Left ventricle myocardium inferior (tissue), 1 donor: ENCODE results near the gene SNX18. TPM values are rescaled to one million over a fixed set of nuclear protein-coding genes. Genes with fewer than 3 reads are reported as not detected.
A peak's percentile ranks its signal among the peaks of the same experiment; 100 is the strongest.

Experiments used
- DNase-seq: peaks from one replicate; pipeline ENCODE4 v3.0.0-alpha.2; 2020
- H3K27ac ChIP-seq: fragments of 200-600 bp; replicated peaks from 2 replicates; pipeline ENCODE4 v1.8.0; 2021
- H3K27me3 ChIP-seq: fragments of 200-600 bp; 2 replicates; pipeline ENCODE4 v1.8.0; 2021; ENCODE audit warnings: low read depth
- H3K36me3 ChIP-seq: fragments of 200-600 bp; 2 replicates; pipeline ENCODE4 v1.8.0; 2021
- H3K4me1 ChIP-seq: fragments of 200-600 bp; 2 replicates; pipeline ENCODE4 v1.8.0; 2021
- H3K4me3 ChIP-seq: fragments of 200-600 bp; 2 replicates; pipeline ENCODE4 v1.8.0; 2021; ENCODE audit warnings: mild to moderate bottlenecking, moderate library complexity
- H3K9me3 ChIP-seq: fragments of 200-600 bp; replicated peaks from 2 replicates; pipeline ENCODE4 v1.8.0; 2021
- CTCF ChIP-seq: fragments of 200-600 bp; IDR thresholded peaks from 2 replicates; pipeline ENCODE4 v1.8.0; 2021; ENCODE audit warnings: antibody characterized with exemption, mild to moderate bottlenecking, borderline replicate concordance
- intact Hi-C: fragments of 100-400 bp; cut with micrococcal nuclease; formaldehyde crosslinking; loops from one replicate; pipeline ENCODE4 v1.11.0; 2022
- total RNA-seq: library from RNA; stranded (reverse); fragmentation: NEBNext Ultra II Directional; extraction: Animal tissue kit (Norgen Biotek cat#: 25700); gene quantifications from one replicate; pipeline ENCODE4 v1.2.1, GENCODE V29; 2021
- donor health status: DM: no; HTN: yes; CAD: no; lungs with severe emphysema.

Gene SNX18
- total RNA-seq, 1 donor from 2014 or later = 28.7 TPM

- no peak overlapping the region for H3K4me3 ChIP-seq
- no peak for TF ChIP-seq CTCF
- H3K9me3 ChIP-seq = no peaks in the 10 kb centered on the region
- H3K4me1 ChIP-seq = peaks cover 56% of the 10 kb centered on the region
- H3K27me3 ChIP-seq = no peaks in the 10 kb centered on the region
- intact Hi-C loops = no loop called here
- DNase-seq = no peak
- H3K27ac ChIP-seq = no peak overlapping the region
- no peaks in the 10 kb centered on the region for H3K36me3 ChIP-seq
Observed at GRCh38 chr5:54544044-54544443, 26.5 kb downstream of the SNX18 start.

GRCh38 chr5:54545796-54546195 is 28.2 kb downstream of the SNX18 start:
- no peaks in the 10 kb centered on the region for H3K27me3 ChIP-seq
- H3K27ac ChIP-seq = no peak overlapping the region
- no peak for DNase-seq
- TF ChIP-seq CTCF = no peak
- intact Hi-C loops = no loop called here
- no peaks in the 10 kb centered on the region for H3K36me3 ChIP-seq
- H3K4me3 ChIP-seq = no peak overlapping the region
- H3K4me1 ChIP-seq = peaks cover 54% of the 10 kb centered on the region
- H3K9me3 ChIP-seq = no peaks in the 10 kb centered on the region

- no peak overlapping the region for H3K4me3 ChIP-seq
- no peak for TF ChIP-seq CTCF
- no peaks in the 10 kb centered on the region for H3K9me3 ChIP-seq
- H3K36me3 ChIP-seq = peaks cover 7% of the 10 kb centered on the region
- H3K27ac ChIP-seq = peak overlapping the region; percentile 33
- peaks cover 34% of the 10 kb centered on the region for H3K4me1 ChIP-seq
- no peaks in the 10 kb centered on the region for H3K27me3 ChIP-seq
- intact Hi-C loops = no loop called here
- peak; percentile 41 for DNase-seq
Observed at GRCh38 chr5:54547711-54548250, 30.2 kb downstream of the SNX18 start.

GRCh38 chr5:54548565-54548964 is 31.0 kb downstream of the SNX18 start:
- no peaks in the 10 kb centered on the region for H3K27me3 ChIP-seq
- no peak for TF ChIP-seq CTCF
- H3K4me1 ChIP-seq = peaks cover 38% of the 10 kb centered on the region
- no peaks in the 10 kb centered on the region for H3K9me3 ChIP-seq
- DNase-seq = no peak
- peak overlapping the region; percentile 33 for H3K27ac ChIP-seq
- intact Hi-C loops = no loop called here
- no peak overlapping the region for H3K4me3 ChIP-seq
- H3K36me3 ChIP-seq = peaks cover 7% of the 10 kb centered on the region

- no peak for TF ChIP-seq CTCF
- Histone ChIP-seq H3K27me3 (no peaks in the 10 kb centered on the region), H3K9me3 (no peaks in the 10 kb centered on the region), H3K27ac (no peak overlapping the region), H3K4me1 (peaks cover 32% of the 10 kb centered on the region), H3K36me3 (peaks cover 7% of the 10 kb centered on the region), H3K4me3 (no peak overlapping the region)
- intact Hi-C loops = no loop called here
- no peak for DNase-seq
Observed at GRCh38 chr5:54551292-54551691, 33.7 kb downstream of the SNX18 start.
